GM23248 (cell line): ENCODE results near the gene RPL6. TPM values are rescaled to one million over a fixed set of nuclear protein-coding genes. Genes with fewer than 3 reads are reported as not detected.

Experiments
- DNase-seq: peaks from one replicate; pipeline ENCODE4 v3.0.0-alpha.2; 2015
- H2AFZ ChIP-seq: fragments of 200-600 bp; sonication (generic); 2 replicates; pipeline ENCODE4 v1.6.1; 2016; ENCODE audit warnings: antibody characterized with exemption
- H3F3A ChIP-seq: fragments of 200-600 bp; sonication (generic); 2 replicates; pipeline ENCODE4 v1.6.1; 2016; ENCODE audit warnings: mild to moderate bottlenecking, antibody characterized with exemption, mixed run types; ENCODE audit not compliant: insufficient read depth
- H3K27ac ChIP-seq: fragments of 200-600 bp; sonication (generic); 2 replicates; pipeline ENCODE4 v1.5.1; 2016; ENCODE audit warnings: mild to moderate bottlenecking
- H3K27me3 ChIP-seq: fragments of 200-600 bp; sonication (generic); replicated peaks from 2 replicates; pipeline ENCODE4 v1.6.1; 2016; ENCODE audit warnings: mild to moderate bottlenecking; ENCODE audit not compliant: insufficient read depth
- H3K36me3 ChIP-seq: fragments of 200-600 bp; sonication (generic); 2 replicates; pipeline ENCODE4 v1.6.1; 2016; ENCODE audit warnings: low read depth, mild to moderate bottlenecking
- H3K4me1 ChIP-seq: fragments of 200-600 bp; sonication (generic); 2 replicates; pipeline ENCODE4 v1.6.1; 2016; ENCODE audit warnings: mild to moderate bottlenecking; ENCODE audit not compliant: insufficient read depth
- H3K4me2 ChIP-seq: fragments of 200-600 bp; sonication (generic); one replicate; pipeline ENCODE4 v1.6.1; 2016; ENCODE audit warnings: mild to moderate bottlenecking; ENCODE audit not compliant: unreplicated experiment
- H3K4me3 ChIP-seq: fragments of 200-600 bp; sonication (generic); 2 replicates; pipeline ENCODE4 v1.5.1; 2016; ENCODE audit warnings: mild to moderate bottlenecking
- H3K79me2 ChIP-seq: fragments of 200-600 bp; sonication (generic); 2 replicates; pipeline ENCODE4 v1.6.1; 2016; ENCODE audit warnings: mild to moderate bottlenecking; ENCODE audit not compliant: insufficient read depth
- H3K9ac ChIP-seq: fragments of 200-600 bp; sonication (generic); 2 replicates; pipeline ENCODE4 v1.6.1; 2016; ENCODE audit warnings: mild to moderate bottlenecking
- H3K9me2 ChIP-seq: fragments of 200-600 bp; sonication (generic); 2 replicates; pipeline ENCODE4 v1.6.1; 2016; ENCODE audit warnings: mixed run types, mild to moderate bottlenecking, moderate library complexity; ENCODE audit not compliant: insufficient read depth
- H3K9me3 ChIP-seq: fragments of 200-600 bp; sonication (generic); one replicate; pipeline ENCODE4 v1.6.1; 2017; ENCODE audit warnings: low read depth
- H4K20me1 ChIP-seq: fragments of 200-600 bp; sonication (generic); 2 replicates; pipeline ENCODE4 v1.6.0; 2016; ENCODE audit not compliant: insufficient read depth
- EZH2 ChIP-seq: fragments of 200-600 bp; sonication (generic); IDR thresholded peaks from 2 replicates; pipeline ENCODE4 v1.6.1; 2018; ENCODE audit warnings: antibody characterized with exemption, mild to moderate bottlenecking; ENCODE audit not compliant: insufficient read depth, poor library complexity, severe bottlenecking
- EZH2phosphoT487 ChIP-seq: fragments of 200-600 bp; sonication (generic); IDR thresholded peaks from 2 replicates; pipeline ENCODE4 v1.6.1; 2018; ENCODE audit warnings: antibody characterized with exemption, moderate library complexity, mild to moderate bottlenecking, low read depth; ENCODE audit not compliant: insufficient read depth
- WGBS, 2 experiments: methylation state at CpG; one replicate each; pipeline ENCODE4 v1.1.6; 2015 to 2017; ENCODE audit warnings: low lambda C conversion rate in 2 of 2, low coverage in 1 of 2; ENCODE audit errors: missing lambda C conversion rate in 2 of 2; 5-methylcytosine and 5-hydroxymethylcytosine counted together
- in situ Hi-C: fragments of 300-500 bp; cut with MboI; formaldehyde crosslinking; loops from 2 replicates; pipeline ENCODE4 v1.15.0; 2020
- polyA plus RNA-seq: library from polyadenylated mRNA; unstranded; fragments of >200 nt; fragmentation: Nextera tagmentation; extraction: Ambion mirVana; gene quantifications from 2 replicates; pipeline ENCODE4 v1.2.1, GENCODE V29; 2016
- total RNA-seq: library from RNA; depleted of rRNA; stranded (reverse); fragments of >200 nt; shearing (Covaris generic); gene quantifications from 2 replicates; pipeline ENCODE4 v1.2.3, GENCODE V29; 2014

RPL6 gene
- total and polyA plus RNA-seq, 2 experiments from 2014 or later = 391 to 1,254 TPM

GRCh38 chr12:112433551-112433950 lies 24.1 kb upstream of the RPL6 start:
- Histone ChIP-seq H2AFZ (no peak overlapping the region), H3K4me1 (no peaks in the 10 kb centered on the region), H4K20me1 (peaks cover 20% of the 10 kb centered on the region; the same call in 1 of the 2 replicates), H3K9me3 (no peaks in the 10 kb centered on the region), H3K4me3 (no peak overlapping the region), H3K9ac (no peak overlapping the region), H3K9me2 (no peaks in the 10 kb centered on the region), H3K27me3 (no peaks in the 10 kb centered on the region), H3K79me2 (peaks cover 100% of the 10 kb centered on the region), H3F3A (no peaks in the 10 kb centered on the region), H3K27ac (no peak overlapping the region), H3K4me2 (no peak overlapping the region), H3K36me3 (no peaks in the 10 kb centered on the region)
- in situ Hi-C loops = no loop called here
- no peak for DNase-seq
- TF ChIP-seq EZH2phosphoT487 (no peak), EZH2 (no peak)
- WGBS, 2 experiments = 98 to 100% methylated on average over 2 of the region's 2 CpGs

DNA sequence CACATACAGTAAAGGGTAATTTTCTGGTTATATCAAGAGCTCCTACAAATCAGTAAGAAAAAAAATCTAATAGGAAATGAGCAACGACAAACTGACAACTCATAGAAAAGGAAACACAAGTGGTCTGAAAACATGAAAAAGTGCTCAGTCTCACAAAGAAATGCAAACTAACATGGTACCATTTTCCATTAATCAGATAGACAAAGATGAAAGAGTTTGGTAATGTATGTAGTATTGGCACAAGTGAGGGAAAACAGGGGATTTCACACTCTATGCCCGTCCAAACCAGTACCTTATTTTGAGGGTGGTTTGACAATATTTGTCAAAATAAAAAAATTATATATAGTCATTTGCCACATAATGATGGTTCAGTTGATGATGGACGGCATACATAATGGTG lies 22.6 kb upstream of the RPL6 start:
- Histone ChIP-seq H3K9me3 (no peaks in the 10 kb centered on the region), H3K4me2 (no peak overlapping the region), H2AFZ (no peak overlapping the region), H4K20me1 (peaks cover 26% of the 10 kb centered on the region), H3K4me3 (no peak overlapping the region), H3K79me2 (peaks cover 100% of the 10 kb centered on the region), H3F3A (no peaks in the 10 kb centered on the region), H3K36me3 (no peaks in the 10 kb centered on the region), H3K27ac (no peak overlapping the region), H3K27me3 (no peaks in the 10 kb centered on the region), H3K9ac (no peak overlapping the region), H3K9me2 (no peaks in the 10 kb centered on the region), H3K4me1 (no peaks in the 10 kb centered on the region)
- DNase-seq = no peak
- WGBS, 2 experiments = 69 to 71% methylated on average over 3 of the region's 3 CpGs
- no peak for TF ChIP-seq EZH2phosphoT487
- no peak for TF ChIP-seq EZH2
- in situ Hi-C loops = no loop called here

DNA sequence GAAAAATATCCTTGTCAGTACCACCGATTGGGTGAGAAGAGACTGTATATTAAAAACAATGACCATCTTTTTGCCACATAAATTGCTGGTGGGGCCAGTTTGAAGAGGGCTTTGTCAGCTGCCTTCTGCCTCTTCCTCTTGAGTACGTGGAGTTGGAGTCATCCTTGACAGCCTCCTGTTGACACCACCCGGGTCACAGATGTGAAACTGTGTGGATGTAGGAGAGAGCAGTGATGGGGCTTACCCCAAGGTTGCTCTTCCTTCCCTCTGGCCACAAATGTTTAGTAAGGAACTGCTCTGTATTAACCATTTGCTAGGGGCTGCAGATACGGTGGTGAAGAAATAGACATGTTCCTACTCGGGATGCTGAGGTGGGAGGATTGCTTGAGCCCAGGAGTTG lies 21.5 kb upstream of the RPL6 start:
- Histone ChIP-seq H4K20me1 (peaks cover 22% of the 10 kb centered on the region), H3K9ac (no peak overlapping the region), H3F3A (no peaks in the 10 kb centered on the region), H2AFZ (no peak overlapping the region), H3K4me2 (no peak overlapping the region), H3K9me3 (no peaks in the 10 kb centered on the region), H3K79me2 (peaks cover 100% of the 10 kb centered on the region), H3K36me3 (no peaks in the 10 kb centered on the region), H3K27me3 (no peaks in the 10 kb centered on the region), H3K4me1 (no peaks in the 10 kb centered on the region), H3K4me3 (no peak overlapping the region), H3K27ac (no peak overlapping the region), H3K9me2 (no peaks in the 10 kb centered on the region)
- no peak for DNase-seq
- in situ Hi-C loops = no loop called here
- WGBS, 2 experiments = 69 to 75% methylated on average over 5 of the region's 5 CpGs
- TF ChIP-seq EZH2phosphoT487 (no peak), EZH2 (no peak)

GRCh38 chr12:112427760-112428159 lies 18.4 kb upstream of the RPL6 start:
- Histone ChIP-seq H3K9me3 (no peaks in the 10 kb centered on the region), H3F3A (no peaks in the 10 kb centered on the region), H3K27ac (no peak overlapping the region), H3K4me3 (no peak overlapping the region), H3K4me1 (peaks cover 3% of the 10 kb centered on the region), H3K27me3 (no peaks in the 10 kb centered on the region), H2AFZ (no peak overlapping the region), H3K9me2 (no peaks in the 10 kb centered on the region), H3K79me2 (peaks cover 100% of the 10 kb centered on the region), H3K4me2 (no peak overlapping the region), H3K9ac (no peak overlapping the region), H3K36me3 (no peaks in the 10 kb centered on the region), H4K20me1 (peaks cover 12% of the 10 kb centered on the region)
- DNase-seq = no peak
- in situ Hi-C loops = no loop called here
- WGBS, 2 experiments = 88 to 95% methylated on average over 2 of the region's 2 CpGs
- no peak for TF ChIP-seq EZH2
- no peak for TF ChIP-seq EZH2phosphoT487
